HG03354 (cell line): ENCODE results near the gene EFTUD2.

Source experiments
- ATAC-seq: cut with Tn5 transposase; IDR thresholded peaks from one replicate; pipeline ENCODE4 v1.9.1; 2021; ENCODE audit warnings: mild to moderate bottlenecking; ENCODE audit not compliant: unreplicated experiment, poor library complexity, severe bottlenecking

The EFTUD2 gene

DNA sequence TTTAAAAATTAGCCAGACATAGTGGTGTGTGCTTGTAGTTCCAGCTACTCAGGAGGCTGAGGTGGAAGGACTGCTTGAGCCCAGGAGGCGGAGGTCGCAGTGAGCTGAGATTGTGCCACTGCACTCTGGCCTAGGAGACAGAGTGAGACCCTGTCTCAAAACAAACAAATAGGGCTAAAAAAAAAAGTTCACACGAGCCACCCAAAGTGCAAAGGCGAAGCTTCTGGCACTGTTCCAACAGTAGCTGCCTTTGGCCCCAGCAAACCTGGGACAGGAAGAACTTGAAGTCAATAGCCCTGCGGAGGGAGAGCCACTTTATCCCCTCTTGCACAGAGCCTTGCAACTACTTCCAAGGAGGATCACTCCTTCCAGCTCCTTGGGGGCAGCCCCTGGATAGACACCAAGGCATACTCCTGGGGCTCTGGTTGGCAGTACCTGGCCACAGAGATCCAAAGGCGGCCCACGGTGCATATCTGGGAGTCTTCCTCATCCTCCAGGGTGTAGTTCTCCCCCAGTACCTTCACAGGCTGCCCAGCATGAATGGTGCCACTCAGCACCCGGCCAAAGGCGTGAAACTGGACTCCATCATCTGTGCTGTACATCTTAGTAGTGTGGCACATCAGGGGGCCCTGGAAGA lies 36.8 kb downstream of the EFTUD2 start:
- ATAC-seq: no peak

DNA sequence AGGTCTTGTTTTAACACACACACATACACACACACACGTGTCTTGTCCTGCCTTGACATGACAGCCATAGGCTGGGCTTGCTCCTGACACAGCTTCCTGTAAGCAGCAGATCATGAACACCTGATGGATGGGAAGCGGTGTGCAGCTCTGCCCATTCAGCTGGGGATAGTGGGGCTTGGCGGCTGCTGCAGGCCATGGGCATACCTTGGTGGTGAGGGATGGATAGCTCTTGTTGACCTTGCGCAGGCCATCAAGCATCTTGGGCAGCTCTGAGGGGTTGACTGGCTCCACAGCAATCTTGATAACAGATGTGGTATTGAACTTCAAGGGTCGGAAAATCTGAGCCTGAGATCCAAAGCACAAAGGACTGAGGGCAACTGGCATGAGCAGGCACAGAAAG lies 39.5 kb downstream of the EFTUD2 start:
- no peak for ATAC-seq

DNA sequence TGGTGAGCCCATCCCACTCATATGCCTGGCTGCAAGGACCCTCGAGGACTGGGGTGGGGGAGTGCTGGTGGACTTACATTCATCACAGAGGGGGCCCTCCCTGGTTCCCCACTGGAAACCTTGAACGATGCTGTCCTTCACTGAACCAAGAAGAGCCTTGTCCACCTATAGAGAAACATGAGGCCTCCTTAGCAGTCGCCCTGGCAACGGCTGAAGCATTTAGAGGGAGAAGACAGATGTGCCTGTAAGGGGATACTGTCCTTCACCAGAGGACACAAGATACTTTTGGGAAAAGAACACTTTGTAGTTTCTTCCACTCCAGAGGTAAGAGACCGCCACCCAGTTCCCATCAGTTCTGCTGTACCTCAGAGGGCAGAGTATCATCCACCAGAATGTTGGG lies 45.1 kb downstream of the EFTUD2 start:
- ATAC-seq: no peak

DNA sequence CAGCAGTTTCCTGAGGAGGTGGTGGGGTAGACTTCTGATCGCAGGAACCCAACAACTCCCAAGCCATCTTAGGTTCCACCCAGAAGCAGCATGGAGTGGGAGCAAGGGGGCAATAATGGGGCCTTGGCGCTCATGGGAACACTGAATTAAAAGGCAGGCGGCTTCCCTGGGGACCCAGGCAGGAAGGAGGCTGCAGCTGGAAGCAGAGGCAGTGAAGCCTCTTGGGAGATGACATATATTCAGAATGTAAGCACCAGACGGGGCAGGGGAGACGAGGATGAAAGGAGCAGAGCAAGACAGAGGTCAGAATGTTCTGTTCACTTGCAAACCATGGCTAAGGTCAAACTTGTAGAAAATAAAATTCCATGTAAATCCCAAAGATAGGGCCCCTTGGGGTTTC lies 48.6 kb downstream of the EFTUD2 start:
- ATAC-seq: no peak

DNA sequence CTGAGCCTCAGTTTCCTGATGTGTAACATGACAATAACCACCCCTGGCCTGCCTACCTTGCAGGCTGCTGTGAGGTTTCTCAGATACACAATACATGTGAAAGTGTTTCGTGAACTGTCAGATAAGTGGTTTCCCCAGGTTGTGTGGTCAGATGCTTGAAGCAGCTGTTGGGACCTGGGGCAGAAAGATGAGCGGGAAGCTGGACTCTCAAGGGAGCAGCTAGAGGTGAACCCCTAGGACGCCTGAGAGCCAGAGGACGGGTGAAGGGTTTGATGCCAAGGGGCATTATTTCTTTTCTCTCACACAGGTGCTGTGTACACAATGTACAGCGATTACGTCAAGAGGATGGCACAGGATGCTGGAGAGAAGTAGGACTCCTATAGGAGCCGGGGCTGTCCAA lies 49.2 kb downstream of the EFTUD2 start:
- ATAC-seq: no peak

DNA sequence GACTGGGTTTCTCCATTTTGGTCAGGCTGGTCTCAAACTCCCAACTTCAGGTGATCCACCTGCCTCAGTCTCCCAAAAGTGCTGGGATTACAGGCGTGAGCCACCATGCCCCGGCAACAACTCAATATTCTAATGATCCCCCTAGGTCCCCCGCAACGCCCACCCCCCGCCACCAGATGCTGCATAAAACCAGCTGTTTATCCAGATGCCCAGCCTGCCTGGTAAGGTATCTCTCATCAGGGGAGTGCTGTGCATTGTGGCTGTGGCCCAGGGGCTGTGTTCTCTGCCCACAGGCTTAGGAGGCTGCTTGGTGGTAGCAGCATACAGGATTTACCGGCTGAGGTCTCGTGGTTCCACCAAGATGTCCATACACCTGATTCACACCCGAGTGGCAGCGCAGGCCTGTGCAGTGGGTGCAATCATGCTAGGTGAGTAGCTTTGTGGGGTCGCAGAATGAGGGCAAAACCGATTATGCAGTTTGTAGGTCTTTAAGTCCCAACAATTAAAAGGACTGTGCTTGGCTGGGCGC lies 50.2 kb downstream of the EFTUD2 start:
- ATAC-seq: no peak

DNA sequence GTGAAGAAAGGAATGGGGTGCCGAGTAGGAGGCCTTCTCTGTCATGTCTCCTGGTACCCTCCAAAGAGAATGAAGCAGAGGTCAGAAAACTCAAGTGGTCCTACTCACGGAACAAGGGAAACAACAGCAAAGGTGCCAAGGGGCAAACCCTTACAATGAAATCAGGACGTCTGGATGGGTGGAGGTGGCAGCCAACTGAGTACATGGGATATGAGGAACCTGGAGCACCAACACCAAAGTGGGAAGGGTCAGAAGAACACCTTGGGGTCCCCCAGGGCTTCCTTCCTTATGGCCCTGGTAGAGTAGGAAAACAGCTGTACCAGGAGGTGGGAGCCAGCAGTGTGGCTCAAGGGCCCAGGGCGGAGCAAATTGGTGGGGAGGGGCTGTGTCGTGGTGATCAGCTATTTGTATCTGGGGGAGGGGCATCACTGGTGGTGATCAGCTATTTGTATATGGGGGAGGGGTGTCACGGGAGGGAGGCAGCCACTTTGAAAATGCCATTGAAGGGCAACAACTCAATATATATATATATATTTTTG lies 50.9 kb downstream of the EFTUD2 start:
- no peak for ATAC-seq

DNA sequence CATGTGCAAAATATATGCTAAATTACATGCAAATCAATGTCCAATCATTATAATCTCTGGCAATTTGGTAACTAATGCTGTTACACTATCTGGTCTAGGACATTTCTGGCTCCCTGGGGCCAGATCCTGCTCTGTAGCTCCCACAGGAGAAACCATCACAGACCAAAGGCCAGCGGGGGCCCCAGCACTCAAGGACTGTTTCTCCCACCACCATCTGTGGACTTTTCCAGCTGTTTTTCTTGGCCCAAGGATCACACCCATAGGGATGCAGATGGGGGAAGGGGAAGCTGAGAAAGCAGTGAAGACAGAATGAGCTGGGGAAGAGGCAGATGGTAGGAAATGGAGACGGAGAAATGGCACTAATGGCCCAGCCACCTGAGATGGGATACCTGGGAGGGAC lies 51.7 kb downstream of the EFTUD2 start, which contains the start of gene HIGD1B:
Gene HIGD1B (plus strand): TSS at position 298 of the 400 bp plus-strand sequence. CDS start 270 bp downstream, outside the sequence.
- ATAC-seq: no peak

DNA sequence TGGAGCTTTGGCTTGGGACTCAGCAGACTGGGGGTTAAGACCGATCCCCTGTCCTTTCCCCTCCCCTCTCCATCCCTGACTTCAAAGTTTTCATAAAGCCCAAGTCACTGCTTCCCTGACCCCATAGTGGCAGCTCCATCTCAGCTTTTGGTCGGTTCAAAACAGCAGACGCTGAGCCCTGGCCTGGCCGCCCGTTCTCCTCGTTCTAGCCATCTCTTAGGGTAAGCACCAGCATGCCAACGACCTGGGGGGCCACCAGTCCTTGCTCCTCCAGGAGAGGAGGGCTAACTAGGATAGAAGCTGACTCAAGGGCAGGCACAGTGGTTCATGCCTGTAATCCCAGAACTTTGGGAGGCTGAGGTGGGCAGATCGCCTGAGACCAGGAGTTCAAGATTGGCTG lies 53.0 kb downstream of the EFTUD2 start:
- ATAC-seq: no peak

DNA sequence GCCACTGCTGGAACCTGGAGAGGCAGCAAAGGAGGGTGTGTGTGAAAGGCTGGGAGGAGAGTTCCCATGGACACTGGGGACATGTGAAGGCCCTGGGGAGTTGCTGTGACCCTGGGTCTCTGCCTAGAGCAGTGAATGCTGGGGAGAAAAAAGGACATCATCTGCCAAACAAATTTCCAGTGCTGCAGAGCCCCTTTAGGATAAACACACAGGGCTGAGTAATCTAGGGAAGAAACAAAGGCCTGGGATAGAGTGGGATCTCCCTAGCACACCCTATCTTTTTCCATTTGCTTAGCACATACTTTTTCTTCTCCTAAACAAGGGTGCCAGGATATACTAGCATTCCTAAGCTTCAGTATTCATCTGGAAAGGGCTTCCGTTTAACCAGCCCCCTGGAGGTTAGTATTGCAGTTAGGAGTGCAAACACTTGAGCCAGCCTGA lies 54.8 kb downstream of the EFTUD2 start:
- ATAC-seq: no peak

DNA sequence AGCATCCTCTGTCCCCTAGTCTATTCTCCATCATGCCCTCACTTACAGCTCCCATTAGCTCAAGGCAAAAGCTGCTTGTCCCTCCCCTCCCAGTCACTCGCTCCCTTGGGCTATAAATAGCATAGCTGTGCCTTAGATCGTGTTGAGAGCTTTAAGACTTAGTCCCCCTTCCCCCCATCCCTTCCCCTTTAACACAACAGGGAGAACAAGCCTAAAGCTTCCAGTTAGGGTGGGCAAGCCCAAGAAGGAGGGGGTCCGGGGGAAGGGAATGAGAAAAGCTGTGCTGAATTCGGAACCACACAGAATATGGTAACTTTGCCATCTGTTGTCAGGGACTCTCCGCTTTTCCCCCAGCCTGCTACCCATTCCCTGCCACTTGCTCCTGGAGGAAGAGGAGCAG lies 56.5 kb downstream of the EFTUD2 start:
- no peak for ATAC-seq

DNA sequence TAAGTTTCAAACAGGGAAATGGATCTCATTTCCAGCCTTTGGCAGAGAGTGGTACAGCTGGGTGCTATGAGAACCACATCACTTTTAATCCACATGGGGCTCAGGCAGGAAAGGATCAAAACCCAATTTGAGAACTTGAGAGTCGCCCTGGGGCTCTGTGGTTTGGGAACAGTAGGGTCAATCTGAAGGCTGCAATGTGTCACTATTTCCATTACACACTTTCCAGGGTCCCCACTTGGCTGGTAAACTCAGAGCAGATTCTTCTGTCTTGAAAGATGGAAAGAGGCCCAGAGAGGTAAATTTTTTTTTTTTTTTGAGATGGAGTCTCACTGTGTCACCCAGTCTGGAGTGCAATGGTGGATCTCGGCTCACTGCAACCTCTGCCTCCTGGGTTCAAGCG lies 58.3 kb downstream of the EFTUD2 start:
- no peak for ATAC-seq

DNA sequence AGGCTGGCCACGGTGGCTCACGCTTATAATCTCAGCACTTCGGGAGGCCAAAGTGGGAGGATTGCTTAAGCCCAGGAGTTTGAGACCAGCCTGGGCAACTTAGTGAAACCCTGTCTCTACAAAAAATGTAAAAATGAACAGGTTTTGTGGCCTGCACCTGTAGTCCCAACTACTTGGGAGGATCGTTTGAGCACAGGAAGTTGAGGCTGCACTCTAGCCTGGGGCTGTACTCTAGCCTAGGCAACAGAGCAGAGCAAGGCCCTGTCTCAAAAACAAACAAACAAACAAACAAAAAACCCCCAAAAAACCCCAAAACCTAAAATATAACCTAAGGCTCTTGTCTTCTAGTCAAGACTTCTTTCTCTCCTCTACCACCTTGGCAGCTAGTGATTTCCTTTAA lies 59.0 kb downstream of the EFTUD2 start:
- no peak for ATAC-seq

DNA sequence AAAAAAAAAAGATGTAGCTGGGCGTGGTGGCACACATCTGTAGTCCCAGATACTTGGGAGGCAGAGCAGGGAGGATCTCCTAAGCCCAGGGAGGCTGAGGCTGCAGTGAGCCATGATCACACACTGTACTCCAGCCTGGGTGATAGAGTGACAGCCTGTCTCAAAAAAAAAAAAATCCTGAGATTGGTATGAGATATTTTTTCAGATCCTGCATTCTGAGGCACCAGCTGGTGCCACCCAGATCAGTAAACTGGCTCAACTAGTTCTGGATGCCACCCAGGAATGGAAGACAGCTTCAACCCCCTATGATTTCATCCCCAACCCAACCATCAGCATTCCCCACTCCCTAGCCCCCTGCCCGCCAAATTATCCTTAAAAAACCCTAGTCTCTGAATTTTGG lies 62.0 kb downstream of the EFTUD2 start:
- no peak for ATAC-seq

DNA sequence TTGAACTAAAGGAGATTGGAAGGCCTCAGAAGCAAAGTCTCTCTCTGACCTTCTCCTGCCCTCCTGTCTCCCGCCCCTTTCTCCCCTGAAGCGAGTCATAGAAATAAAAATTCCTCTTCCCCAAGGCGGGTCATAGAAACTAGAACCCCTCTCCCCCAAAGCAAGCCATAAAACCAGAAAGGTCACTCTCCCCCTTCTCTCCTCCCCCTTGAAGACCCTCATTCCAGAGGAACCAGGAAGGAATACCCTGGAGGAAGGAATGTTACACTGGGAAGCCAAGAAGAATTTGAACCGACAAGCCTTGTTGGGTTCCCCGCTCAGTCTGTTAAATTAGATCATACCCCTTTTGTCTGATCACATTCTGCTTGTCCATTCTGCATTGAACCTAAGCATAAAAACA lies 66.4 kb downstream of the EFTUD2 start:
- ATAC-seq: no peak

DNA sequence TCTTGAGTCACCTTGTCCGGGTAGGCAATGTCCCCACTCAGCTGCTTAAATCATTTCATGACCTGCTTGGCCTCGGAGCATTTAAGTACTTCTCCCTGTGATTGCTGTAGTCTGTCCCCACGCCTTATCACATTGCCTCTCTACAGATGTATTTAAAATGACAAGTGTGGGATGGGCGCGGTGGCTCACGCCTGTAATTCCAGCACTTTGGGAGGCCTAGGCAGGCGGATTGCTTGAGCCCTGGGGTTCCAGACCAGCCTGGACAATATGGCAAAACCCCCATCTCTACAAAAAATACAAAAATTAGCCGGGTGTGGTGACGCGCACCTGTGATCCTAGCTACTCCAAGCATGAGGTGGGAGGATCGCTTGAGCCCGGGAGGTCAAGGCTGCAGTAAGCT lies 67.9 kb downstream of the EFTUD2 start:
- ATAC-seq: no peak

DNA sequence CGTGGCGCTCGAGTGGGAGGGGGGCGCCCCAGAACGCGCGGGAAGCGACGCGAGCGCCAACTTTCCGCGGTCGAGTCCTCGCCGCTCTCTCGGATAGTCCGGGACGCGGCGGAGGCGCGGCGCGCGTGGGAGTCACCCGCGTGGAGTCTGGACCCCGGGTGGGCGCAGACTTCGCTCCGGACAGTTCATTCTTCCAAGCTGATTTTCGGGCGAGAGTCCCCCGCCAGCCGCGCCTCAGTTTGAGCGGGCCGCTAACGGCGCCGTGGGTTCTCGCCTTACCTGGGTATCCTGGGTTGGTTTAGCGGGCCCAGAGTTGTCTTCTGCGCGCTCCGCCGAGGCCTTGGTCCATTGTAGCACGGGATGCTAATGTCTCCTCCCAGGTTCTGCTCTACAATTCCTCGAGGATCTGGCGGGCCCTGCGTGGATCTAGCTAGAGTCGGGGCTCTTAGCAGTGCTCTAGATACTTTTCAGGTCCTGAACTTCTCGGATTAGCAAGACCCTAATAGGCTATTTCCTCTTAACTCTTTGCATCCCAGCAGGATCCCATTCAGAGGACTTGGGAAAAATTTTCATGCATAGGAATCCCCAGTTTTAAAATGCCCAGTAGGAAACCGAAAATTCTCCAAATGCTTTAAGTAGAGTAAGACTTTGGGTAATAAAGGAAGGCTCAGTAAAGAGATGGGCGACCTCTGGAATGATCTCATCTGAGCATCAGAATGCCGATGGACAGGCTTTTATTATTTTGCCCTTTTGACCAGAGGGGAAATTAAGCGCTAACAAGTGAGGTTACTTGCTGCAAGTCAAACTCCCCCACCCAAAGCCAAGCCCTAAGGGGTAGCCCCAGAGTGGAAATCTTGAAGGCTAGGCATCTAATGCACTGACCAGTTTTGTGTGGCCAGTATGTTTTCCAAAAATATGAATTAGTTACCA lies 68.6 kb downstream of the EFTUD2 start:
- ATAC-seq: no peak

DNA sequence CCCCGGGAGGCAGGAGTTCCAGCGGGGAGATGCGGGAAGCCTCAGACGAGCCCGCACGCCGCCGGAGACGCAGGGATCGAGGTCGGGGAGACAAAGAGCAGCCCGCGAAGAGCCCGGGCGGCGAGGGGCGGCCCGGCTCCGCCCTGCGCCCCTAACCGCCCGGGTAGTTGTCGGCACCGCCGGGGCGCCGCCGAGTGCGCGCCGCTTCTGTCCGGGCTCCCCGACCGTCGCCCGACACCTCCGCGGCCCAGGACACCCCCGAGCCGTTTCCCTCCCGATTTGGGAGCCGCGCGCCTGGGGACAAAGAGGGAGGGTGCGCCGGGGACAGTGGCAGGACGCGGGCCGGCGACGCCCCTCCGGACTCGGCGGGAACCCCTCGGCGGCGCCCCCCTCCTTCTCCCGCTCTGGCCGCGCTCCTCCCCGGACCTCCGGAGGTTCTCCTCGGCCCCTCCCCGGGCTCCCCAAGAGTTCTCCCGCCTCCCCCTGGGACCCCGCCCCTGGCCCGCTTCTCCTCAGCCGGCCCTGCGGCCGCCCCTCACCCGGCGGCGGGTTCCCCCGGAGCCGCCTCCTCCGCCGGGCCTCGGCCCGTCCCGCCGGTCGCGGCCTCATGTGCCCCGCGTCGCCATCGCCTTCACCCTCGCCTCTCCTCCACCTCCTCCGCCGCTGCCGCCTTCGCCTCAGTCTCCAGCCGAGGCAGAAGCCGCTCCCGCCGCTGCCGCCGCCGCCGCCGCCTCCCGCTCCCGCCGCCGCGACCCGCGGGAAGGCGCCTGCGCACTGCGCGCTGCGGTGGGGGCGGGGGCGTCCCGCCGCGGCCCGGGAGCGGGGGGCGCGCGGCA lies 69.5 kb downstream of the EFTUD2 start, which contains the start of gene GJC1:
Gene GJC1 (minus strand): TSS at position 765 of the 836 bp plus-strand sequence. CDS start 24,470 bp downstream, outside the sequence.
- ATAC-seq: no peak

DNA sequence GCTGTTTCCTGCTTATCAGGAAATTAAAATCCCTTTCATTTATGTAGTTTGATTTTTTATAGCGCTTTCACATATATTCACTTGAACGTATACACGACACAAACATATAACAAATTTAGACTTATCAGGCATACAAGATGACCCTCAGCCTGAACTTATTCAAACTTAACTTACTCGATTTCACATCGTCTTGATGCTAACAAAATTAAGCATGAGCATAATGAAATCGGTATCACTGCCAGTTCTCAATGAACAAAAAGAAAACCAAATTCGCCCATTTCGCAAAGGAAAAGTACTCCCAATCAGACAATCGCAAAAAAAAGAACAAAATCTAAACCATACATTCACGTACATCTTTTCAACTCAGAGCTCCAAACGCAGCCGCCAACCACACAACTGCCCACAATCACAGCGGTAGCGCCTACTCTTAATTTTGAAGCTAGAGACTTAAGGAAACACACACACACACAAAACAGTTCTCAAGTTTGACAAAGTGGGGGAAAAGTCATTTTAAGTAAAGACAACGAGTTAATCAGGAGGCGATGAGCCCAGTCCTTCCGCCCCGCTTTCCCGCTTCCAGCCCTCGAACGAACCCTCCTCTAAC lies 70.2 kb downstream of the EFTUD2 start:
- ATAC-seq: no peak
